Measurements from ENCODE around the gene CASP3.

- TF ChIP-seq CTCF (conservative IDR thresholded peaks at IDR 0.05; ENCODE audit: low read length) (no peak), EZH2phosphoT487 (IDR thresholded peaks at IDR 0.05; ENCODE audit: borderline replicate concordance) (no peak)
Measured at GRCh38 chr4:184653650-184654049, 4.4 kb upstream of the CASP3 start.
